NCI-H446 (cell line): ENCODE data around the gene SLC7A8.

ENCODE experiments used
- DNase-seq, 2 experiments: peaks; one replicate each; lab custom pipeline; 2025; lab: John Stamatoyannopoulos, UW

Gene SLC7A8

GRCh38 chr14:23093991-23094665 is 89.3 kb downstream of the SLC7A8 start:
- no peak for DNase-seq

- DNase-seq: no peak
These were observed 89.9 kb downstream of the SLC7A8 start for GRCh38 chr14:23093526-23093925.

DNA sequence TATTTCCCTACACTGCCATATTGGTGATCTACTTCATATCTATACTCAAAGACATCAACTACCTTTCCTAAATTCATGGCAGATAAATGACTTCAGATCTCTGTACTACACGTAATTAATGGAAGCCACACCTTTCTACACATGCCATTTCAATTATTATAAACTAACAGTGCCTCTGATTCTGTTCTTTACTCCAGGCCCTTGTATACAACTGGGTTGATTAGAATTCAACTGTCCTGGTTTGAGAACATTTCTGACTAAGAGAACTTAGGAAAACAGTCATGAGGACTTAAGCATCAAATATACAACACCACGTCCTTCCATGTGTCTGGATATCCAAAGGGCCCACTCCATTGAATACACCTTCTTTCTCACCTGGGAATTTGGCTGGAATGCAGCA is 90.4 kb downstream of the SLC7A8 start:
- no peak for DNase-seq

- no peak for DNase-seq
These were observed 91.9 kb downstream of the SLC7A8 start for GRCh38 chr14:23091294-23092225.

GRCh38 chr14:23090254-23090636 is 93.2 kb downstream of the SLC7A8 start:
- DNase-seq: no peak

- DNase-seq: no peak
These were observed 93.8 kb downstream of the SLC7A8 start for GRCh38 chr14:23089498-23090253.

GRCh38 chr14:23086565-23086964 is 96.9 kb downstream of the SLC7A8 start:
- DNase-seq: no peak

- DNase-seq: no peak
These were observed 98.0 kb downstream of the SLC7A8 start for GRCh38 chr14:23085458-23085857.

- DNase-seq: no peak
These were observed 103.0 kb downstream of the SLC7A8 start for GRCh38 chr14:23080474-23080873.

- DNase-seq: no peak
These were observed 103.7 kb downstream of the SLC7A8 start for GRCh38 chr14:23079716-23080115.

DNA sequence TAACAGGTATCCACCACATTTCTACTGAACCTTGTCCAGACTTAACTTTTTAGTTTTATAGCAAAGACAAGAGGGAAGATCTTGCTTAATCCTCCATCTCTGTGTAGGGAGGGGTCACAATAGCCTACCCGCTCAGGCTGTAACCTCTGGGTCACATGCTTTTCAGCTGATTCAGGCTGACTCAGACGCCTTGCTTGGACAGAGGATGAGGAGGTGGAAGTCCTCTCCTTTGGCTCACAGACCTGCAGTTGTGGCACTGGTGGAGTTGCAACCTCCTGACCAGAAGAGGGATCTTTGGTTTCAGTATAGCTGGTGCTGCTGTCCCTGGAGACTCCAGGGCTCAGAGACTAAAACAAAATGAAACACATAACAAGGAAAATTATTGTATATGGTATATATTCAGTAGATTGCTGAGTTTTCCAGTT is 104.8 kb downstream of the SLC7A8 start:
- no peak for DNase-seq

GRCh38 chr14:23077962-23078361 is 105.5 kb downstream of the SLC7A8 start:
- no peak for DNase-seq

DNA sequence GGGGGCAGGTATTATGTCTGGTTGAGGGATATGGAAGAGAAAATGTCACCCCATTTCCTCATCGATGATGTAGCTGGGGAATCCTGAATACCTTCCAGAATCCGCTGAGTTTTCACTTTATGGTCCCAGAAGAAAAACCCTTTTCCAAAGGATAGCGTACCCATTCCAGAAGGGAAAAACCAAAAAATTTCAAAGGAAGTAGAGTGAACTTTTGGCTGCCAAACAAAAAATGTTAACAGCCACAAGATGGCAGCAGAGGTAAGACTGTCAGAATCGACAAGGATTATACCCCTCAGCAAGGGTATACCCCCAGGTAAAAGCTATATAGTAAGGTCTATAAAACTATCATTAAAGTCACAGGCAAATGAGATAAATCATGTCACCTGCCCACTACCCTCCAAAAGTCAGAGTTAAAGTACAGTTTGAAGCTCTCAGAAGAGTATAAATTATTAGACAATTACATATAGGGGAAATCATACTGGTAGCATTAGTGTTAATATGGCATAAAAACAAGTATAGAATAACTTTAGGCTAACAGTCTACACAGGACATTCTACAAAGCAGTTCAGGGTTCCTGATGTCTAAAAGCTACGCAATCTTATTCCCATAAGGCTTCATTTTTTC is 106.6 kb downstream of the SLC7A8 start:
- DNase-seq: no peak
